ENCODE results near the gene ZP1.
A peak's percentile ranks its signal among the peaks of the same experiment; 100 is the strongest.
"Not testable (repeated sequence)": the region's sequence is repeated elsewhere in the genome, so short reads cannot be mapped to it uniquely, and the experiment has no call there.

The ZP1 gene, protein sequence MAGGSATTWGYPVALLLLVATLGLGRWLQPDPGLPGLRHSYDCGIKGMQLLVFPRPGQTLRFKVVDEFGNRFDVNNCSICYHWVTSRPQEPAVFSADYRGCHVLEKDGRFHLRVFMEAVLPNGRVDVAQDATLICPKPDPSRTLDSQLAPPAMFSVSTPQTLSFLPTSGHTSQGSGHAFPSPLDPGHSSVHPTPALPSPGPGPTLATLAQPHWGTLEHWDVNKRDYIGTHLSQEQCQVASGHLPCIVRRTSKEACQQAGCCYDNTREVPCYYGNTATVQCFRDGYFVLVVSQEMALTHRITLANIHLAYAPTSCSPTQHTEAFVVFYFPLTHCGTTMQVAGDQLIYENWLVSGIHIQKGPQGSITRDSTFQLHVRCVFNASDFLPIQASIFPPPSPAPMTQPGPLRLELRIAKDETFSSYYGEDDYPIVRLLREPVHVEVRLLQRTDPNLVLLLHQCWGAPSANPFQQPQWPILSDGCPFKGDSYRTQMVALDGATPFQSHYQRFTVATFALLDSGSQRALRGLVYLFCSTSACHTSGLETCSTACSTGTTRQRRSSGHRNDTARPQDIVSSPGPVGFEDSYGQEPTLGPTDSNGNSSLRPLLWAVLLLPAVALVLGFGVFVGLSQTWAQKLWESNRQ

DNA sequence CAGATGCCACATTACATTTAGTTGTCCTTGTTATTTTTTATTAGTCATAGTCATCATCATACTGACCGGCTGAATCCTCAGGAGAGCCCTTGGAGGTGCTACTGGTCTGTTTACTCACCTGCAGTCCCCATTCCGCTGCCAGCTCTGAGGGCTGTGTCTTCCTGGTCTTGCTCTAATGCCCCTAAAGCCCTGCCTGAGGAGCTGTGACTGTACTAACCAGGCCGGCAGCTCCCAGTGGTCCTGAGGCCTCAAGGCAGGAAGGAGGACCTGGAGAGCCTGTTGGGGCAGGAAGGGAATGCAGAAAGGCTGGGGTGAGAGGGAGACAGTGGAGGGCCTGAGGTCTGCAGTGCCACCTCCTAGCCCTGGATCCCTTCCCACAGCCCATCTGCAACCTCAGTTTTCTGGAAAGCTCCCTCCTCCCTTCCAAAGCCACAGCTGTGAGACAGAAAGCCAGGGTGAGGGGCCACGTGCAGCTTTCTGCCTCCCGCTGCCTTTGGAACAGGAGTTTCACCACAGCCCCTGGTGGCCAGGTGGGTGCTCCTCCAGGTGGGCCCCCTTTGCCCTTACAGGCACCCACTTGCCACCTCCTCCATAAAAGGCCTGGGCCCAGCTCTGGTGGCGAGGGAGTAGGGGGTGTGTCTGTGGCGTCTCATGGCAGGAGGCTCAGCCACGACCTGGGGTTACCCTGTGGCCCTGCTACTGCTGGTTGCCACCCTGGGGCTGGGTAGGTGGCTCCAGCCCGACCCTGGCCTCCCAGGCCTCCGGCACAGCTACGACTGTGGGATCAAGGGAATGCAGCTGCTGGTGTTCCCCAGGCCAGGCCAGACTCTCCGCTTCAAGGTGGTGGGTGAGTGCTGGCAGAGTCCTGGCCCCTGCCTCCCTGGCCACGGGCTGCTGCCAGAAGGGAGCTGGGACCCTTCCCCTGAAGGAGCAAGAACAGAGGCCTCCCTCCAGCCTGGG lies at the start of gene ZP1:
ZP1 (plus strand) TSS at position 632 of the 960 bp plus-strand sequence; CDS start at position 652, 20 bp downstream.
- DNase-seq = no peak

DNA sequence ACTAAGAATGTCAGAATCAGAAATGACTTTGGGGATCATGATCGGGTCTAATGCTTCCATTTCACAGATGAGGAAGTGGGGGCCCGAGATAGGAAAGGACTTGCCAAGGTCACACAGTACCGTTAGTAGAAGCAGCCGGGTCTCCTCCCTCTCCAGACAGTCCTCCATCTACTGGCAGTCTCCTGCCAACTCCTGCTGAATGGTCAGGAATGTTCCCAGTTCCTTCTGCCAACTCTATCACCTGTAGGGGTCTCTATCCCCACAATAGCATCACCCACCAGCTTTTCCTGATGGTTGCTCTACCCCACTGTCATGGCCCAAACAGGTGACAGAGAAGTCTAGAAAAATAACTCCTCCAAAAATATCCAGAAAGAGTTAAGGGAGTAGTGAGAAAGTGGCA lies 49.3 kb upstream of the ZP1 start:
- DNase-seq = no peak

DNA sequence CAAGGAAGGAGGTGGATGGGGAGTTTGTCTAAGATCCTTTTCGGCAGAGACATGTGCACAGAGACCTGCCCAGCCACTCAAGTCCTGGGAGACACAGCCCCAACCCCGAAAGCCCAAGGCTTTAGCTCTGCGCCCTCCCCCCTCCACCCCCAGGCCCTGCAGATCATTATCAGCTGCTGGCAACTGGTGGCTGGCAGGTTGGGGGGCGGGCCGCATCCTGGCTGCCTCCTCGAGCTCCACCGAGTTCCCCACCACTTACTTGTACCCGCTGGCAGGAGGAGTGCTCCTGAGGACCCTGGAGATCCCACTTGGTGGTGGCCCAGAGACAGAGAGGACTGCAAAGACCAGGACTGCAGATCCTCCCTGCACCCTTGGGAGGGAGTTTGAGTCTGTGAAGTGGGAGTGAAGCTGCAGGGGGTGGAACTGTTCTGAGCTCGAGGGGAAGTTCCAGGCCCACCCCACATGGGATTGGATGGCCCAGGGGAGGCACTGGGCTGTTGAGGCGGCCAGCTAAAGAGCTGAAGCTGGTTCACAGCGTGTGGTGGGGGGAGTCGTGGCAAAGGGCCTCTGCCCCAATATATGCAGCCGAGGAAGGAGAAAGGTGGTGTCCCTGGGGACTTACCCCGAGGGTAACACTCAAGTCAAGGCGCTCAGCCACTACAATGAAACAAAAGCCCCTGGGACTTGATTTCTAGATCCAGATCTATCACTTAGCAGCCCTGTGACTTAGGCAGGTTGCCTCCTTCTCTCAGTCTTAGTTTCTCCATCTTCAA lies 45.3 kb upstream of the ZP1 start:
- no peak for DNase-seq

DNA sequence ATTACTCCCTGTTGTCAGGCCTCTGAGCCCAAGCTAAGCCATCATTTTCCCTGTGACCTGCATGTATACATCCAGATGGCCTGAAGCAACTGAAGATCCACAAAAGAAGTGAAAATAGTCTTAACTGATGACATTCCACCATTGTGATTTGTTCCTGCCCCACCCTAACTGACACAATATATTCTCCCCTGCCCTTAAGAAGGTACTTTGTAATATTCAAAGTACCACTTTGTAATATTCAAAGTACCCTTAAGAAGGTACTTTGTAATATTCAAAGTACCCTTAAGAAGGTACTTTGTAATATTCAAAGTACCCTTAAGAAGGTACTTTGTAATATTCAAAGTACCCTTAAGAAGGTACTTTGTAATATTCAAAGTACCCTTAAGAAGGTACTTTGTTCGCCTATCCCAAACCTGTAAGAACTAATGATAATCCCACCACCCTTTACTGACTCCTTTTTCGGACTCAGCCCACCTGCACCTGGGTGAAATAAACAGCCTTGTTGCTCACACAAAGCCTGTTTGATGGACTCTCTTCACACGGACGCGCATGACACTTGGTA lies 43.5 kb upstream of the ZP1 start:
- not testable (repeated sequence) for DNase-seq

DNA sequence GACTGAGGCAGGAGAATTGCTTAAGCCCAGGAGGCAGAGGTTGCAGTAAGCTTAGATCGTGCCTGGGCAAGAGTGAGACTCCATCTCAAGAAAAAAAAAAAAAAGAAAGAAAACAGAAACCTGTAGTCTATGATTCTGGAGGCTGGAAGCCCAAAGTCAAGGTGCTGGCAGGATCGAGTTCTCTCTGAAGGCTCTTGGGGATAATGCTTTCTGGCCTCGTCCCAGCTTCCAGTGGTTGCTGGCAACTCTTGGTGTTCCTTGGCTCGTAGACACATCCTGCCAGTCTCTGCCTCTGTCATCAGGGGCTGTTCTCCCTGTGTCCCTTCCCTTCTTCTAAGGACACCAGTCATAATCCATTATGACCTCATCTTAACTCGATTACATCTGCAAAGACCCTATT lies 42.2 kb upstream of the ZP1 start:
- DNase-seq = no peak

DNA sequence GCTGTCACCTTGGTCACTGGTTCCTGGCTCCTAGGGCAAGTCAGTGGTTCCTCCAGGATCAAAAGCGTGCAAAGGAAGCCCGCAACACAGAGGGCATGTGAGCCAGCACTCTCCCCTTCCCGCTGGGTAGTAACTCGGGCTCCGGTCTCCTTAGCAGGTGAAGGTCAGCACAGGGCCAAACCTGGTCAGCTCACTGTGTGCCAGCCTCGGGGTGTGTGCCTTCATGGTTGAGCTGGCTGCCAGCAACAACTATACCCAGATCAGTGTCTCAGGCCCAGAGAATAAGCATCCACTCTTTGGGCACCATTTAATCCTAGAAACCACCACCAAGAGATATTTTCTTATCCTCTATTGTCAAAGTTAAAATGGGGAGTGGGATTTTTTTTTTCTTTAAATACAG lies 41.6 kb upstream of the ZP1 start:
- no peak for DNase-seq

DNA sequence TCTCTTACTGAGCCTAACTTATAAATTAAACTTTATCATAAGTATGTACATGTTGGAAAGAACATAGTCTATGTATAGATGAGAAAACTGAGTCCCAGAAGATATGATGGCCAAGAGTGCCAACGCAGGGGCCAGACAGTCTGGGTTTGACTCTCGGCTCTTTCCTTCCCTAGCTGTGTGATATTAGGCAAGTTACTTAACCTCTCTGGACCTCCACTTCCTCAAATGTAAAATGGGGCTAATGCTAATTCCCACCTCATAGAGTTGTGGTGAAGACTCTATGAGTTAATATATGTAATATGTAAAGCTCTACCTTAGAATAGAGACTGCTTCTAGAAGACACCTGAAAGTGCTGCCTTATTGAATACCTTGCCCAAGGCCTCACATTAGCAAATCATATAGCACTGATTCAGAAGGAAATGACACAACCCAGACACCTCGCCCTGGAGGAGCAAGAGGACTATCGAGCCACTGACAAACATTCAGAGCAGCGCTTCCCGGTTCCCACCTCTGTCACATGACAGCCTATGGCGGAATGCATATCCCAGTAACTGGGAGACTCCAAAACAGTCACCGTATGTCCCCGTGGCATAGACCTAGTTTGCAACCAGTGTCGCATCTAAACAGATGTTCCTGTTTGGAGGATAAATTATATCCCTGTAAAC lies 36.7 kb upstream of the ZP1 start:
- DNase-seq = no peak

DNA sequence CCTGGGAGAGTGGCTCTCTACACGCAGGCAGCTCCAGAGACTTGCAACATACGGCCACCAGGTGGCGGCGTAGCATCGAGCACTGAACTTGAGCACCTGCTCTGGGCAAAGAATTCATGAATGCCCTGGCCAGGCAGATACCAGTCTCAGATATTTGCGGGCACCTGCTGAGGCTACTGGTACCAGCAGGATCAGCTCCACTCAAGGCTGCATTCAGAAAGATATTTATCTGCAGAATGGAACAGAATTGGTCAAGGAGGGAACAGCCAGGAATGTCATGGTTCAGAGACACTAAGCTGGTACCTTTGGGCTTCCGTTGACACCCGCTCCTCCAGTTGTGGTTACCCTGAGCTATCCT lies 36.2 kb upstream of the ZP1 start:
- no peak for DNase-seq

DNA sequence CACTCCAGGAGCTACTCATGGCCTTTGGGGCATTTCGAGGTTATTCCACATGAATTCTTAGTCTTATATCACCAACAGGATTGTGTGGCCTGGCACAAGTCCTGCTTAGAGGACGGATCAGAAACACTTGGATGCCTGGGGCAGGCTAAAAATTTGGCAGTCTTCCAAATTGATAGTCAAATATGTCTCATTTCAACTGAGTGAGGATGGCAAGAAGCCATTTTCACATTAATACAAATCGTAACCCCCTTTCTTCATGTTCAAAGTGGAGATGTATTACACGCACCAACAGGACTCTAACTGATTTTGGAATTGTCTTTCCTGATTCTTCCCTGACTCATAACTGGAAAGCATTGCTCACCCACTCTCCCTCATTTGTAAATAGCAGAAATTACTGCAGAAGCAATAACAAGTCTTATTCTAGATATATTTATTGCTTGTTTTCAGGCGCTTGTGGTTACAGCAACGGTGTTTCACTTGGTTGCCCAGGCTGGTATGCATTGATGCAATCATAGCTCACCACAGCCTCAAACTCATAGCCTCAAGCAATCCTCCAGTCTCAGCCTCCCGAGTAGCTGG lies 35.8 kb upstream of the ZP1 start:
- DNase-seq = no peak

DNA sequence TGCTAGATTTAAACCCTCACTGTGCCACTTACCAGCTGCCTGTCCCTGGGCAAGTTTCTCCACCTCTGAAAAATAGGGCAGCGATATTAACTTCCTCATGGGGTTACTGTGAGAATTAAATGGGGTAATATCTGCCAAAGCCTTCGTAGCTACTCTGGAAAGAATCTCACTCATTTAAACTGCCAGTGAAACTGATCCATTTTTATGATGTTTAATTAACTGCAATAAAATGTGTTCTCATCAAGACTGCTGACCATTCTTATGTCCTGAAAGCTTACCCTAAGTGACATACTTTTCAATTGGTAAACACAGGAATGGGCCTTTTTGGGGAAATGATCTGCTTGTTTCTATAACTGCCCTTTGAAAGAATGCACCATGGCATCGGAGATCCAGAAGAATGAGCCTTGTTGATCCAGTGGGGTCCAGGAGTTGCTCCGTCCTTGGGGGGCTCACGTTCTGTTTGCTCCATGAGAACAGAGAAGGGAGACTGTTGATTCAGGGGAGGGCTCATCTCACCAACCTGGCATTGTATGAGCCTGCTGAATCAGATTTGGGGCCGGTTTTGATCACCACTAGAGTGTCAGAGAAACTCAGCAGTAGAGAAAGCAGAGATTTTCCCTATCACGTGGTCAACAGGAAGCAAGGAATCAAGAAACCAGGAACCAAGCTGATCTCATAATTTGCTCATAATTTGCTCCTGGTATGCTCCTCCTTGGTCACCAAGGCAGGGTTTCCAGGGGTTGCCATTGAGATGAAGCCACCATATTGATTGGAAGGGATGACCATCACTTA lies 32.4 kb upstream of the ZP1 start:
- DNase-seq = no peak

DNA sequence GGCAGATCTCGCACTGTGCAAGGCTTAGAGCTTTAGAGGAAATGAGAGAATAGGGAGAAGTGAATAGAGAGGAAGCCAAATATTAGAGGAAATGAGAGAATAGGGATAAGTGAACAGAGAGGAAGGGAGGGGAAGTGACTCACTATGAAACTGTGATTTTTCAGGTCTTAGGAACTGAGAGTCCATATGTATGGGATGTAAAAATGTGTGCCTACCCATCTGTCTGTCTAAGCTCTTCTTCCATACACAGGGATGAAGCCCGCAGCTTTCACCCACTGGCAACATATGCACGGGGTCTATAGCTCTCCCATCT lies 31.9 kb upstream of the ZP1 start:
- no peak for DNase-seq

DNA sequence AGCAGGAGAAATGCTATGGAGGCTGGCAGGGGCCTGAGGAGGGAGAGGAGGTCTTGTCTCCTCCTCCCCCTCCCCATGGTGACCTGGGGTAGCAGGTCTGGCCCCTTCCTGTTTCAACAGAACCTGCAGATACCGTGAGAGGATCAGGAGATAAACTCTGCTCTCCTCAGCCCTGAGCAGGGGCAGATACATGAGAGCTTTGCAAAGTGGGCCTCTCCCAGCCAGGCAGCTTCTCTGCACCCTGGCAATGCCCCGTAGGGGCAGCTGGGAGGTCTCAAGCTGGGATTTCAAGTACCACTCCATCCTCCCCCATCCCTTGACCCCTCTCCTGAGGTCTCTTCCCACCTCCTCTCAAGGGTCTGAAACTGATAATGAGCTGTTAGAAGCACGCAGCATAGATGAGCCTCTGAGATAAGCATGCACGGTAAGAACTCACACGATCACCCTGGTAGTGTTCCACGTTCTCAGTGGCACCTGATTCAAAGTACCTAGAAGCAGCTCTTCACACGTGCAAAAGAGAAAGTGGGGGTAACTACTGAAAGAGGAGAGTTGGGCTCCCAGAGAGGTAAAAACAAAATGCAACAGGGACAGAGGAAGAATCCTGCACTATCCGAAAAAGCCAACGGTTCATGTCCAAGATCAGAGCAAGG lies 30.4 kb upstream of the ZP1 start:
- no peak for DNase-seq

DNA sequence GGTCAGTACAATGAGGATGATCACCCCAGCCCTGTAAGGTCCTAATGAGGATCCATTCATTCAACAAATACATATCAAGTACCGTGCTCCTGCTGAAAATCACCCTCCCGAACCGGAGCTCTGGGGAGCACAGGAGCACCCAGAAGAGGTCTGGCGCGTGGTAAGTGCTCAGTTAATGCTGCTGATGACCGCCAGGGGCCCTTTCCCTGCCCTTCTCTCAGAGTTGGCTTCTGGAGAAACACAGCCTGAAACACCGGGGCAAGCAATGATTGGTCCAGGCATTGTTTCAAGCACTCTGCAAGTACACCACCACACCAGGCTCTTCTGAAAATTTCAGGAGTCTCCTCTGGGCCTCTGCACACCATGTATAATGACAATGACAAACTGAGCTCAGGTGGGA lies 29.2 kb upstream of the ZP1 start:
- DNase-seq = no peak

DNA sequence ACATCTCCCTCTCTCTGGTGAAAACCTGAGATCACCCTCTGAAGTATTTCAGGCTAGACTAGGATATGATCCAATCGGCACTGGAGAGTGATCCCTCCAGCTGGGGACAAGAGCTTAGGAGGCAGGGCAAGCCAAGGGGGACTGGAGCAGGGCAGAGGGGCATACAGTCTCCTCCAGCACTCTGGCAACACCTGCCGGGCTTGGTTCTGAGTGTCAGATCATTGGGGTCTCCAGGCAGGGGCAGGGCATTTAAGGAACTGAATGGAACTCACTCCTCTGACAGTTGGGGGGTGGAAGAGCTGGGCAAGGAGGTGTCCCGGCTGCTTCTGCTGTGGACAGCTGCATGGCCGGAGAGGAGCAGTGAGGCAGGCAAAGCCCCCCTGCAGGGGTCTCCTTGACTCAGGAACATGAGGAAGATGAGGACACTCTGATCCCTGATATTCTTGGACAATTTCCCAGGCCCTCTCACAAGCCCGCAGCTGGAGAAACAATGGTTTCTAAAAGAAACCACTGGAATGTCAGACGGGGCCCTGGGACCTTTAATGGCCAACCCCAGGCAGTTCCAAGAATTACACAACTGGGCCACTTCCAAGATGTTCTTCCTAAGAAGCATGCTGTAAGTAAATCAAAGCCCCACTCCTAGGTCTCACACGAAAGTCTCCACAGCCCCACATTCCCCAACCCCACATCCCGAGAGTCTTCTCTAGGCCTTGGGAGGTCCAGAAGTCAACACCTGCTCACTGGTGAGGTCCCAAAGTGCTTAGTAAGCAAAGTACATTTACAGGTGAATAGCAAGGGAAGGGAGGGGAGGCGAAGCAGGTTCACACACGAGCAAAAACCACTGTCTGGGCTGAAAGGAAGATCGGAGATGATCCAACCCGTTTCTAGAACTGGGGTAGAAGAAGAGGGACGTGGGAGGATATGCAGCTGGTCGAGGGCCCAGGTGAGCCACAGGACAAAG lies 26.6 kb upstream of the ZP1 start:
- DNase-seq = no peak

DNA sequence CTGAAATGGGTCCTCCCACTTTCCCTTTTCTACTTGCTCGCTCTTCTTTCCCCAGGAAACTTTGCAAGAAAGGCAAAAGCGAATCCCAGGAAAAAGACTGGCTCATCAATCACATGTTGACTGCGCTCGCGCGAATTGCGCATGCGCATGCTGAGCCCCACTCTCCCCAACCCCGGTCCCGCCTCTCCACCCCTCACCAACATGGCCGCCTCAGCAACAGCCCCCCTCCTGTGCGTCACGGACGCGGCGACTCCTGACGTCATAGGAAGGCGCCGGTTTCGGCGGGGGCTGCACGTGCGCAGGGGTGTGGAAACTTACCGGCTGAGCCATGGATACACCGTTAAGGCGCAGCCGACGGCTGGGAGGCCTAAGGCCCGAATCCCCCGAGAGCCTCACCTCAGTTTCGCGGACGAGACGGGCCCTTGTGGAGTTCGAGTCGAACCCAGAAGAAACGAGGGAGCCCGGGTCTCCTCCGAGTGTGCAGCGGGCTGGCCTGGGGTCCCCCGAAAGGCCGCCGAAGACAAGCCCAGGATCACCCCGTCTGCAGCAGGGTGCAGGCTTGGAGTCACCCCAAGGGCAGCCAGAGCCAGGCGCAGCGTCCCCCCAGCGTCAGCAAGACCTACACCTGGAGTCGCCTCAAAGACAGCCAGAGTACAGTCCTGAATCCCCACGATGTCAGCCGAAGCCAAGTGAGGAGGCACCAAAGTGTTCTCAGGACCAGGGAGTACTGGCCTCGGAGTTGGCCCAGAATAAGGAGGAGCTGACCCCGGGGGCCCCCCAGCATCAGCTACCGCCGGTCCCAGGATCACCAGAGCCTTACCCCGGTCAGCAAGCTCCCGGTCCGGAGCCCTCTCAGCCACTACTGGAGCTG lies 25.3 kb upstream of the ZP1 start, which contains the start of gene CCDC86:
CCDC86 (plus strand) TSS at position 317 of the 871 bp plus-strand sequence; CDS start at position 329, 12 bp downstream.
- DNase-seq = peak; percentile 44

DNA sequence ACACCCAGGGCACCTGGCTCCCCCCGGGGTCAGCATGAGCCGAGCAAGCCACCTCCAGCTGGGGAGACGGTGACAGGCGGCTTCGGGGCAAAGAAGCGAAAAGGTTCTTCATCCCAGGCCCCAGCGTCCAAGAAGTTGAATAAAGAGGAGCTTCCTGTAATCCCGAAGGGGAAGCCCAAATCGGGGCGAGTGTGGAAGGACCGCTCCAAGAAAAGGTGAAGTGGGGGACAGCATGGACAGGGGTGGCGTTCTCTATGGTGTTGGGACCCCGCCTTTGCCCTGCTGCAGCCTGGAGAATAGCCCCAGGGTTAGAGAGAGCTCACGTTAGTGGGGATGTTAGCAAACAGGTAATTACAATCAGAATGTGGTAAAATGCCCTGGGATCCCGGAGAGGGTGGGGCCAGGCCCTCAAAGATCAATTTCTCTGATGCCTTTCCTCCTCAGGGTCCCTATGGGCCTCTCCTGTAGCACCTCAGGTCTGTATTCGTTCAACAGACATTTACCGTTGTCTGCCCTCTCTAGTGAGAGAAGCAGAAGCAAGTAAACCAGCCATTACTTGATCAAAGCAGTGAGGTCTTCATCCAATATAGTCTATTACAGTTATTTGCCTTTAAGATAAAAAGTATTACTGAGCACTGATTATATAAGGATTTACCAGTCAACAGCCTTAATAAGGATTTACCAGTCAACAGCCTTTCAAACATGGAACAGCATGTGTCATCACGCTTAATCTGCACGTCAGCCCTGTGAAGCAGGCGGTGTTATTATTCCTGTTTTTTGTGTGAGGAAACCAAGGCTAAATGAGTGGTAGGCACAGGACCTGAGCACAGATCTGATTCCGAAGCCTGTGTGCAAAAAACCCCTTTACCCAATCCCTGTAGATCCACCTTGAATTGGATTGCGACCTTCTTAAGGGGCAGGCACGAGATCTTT lies 24.4 kb upstream of the ZP1 start:
- DNase-seq = no peak

Measured in cortex of kidney (tissue), 1 donor.